Right lobe of liver (tissue), 4 donors: ENCODE results near the gene PLCB4.

Source experiments
- POLR2A ChIP-seq: fragments of 450-650 bp; IDR thresholded peaks from one replicate; pipeline ENCODE4 v1.6.1; 2017; ENCODE audit warnings: antibody characterized with exemption, mild to moderate bottlenecking
- TF ChIP-seq, protein P1 (sequence below), 4 donors: fragments of 200-600 bp in 3 of 4; fragments of 450-650 bp in 1 of 4; IDR thresholded peaks; one replicate each; pipeline versions ENCODE4 v1.5.1 to v1.8.0; 2016 to 2022; ENCODE audit warnings: antibody characterized with exemption in 4 of 4, mild to moderate bottlenecking in 2 of 4
- donor health status: DM: no; HTN: no; CAD: no.
- donor health status: DM: no; HTN: no; CAD: no.
- donor health status: DM: no; HTN: yes; CAD: no.

DNA sequence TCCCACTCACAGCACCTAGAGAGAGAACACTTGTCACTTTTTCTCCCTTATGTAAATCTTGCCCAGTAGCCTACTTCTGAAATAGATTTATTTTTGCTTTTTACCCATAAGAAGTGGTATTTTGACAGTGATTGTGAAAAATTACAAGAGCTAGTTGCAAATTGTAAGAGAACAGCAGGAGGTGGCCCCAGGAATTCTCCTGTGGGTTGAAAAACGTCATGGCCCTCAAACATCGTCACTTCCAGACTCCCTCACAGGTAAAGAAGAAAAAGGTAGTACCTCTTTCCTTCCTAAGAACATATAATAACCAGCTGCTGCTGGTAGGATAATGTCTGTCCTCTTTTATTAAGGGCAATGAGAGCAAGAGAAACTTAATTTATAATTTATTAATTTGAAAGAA is 376.0 kb downstream of the PLCB4 start:
- TF ChIP-seq, protein P1, sequence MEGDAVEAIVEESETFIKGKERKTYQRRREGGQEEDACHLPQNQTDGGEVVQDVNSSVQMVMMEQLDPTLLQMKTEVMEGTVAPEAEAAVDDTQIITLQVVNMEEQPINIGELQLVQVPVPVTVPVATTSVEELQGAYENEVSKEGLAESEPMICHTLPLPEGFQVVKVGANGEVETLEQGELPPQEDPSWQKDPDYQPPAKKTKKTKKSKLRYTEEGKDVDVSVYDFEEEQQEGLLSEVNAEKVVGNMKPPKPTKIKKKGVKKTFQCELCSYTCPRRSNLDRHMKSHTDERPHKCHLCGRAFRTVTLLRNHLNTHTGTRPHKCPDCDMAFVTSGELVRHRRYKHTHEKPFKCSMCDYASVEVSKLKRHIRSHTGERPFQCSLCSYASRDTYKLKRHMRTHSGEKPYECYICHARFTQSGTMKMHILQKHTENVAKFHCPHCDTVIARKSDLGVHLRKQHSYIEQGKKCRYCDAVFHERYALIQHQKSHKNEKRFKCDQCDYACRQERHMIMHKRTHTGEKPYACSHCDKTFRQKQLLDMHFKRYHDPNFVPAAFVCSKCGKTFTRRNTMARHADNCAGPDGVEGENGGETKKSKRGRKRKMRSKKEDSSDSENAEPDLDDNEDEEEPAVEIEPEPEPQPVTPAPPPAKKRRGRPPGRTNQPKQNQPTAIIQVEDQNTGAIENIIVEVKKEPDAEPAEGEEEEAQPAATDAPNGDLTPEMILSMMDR (IDR thresholded peaks at IDR 0.05): no peak
- no peak for TF ChIP-seq POLR2A
